T-helper 22 cell (primary cell): Measurements from ENCODE around the gene DPYSL3.
"Not testable (repeated sequence)": the region's sequence is repeated elsewhere in the genome, so short reads cannot be mapped to it uniquely, and the experiment has no call there.

Source experiments
- DNase-seq: peaks from one replicate; pipeline ENCODE4 v3.0.0-alpha.2; 2020; ENCODE audit warnings: low read depth

Gene DPYSL3

GRCh38 chr5:147369742-147370374 lies 140.0 kb downstream of the DPYSL3 start:
- DNase-seq, result no peak

- DNase-seq, result not testable (repeated sequence)
Measured at GRCh38 chr5:147367381-147367780, 142.5 kb downstream of the DPYSL3 start.

- no peak for DNase-seq
Measured at GRCh38 chr5:147361441-147362175, 148.3 kb downstream of the DPYSL3 start.

GRCh38 chr5:147360816-147361215 lies 149.1 kb downstream of the DPYSL3 start:
- DNase-seq, result no peak

GRCh38 chr5:147359581-147359980 lies 150.3 kb downstream of the DPYSL3 start:
- DNase-seq, result no peak

GRCh38 chr5:147359101-147359500 lies 150.8 kb downstream of the DPYSL3 start:
- DNase-seq, result no peak

GRCh38 chr5:147349241-147349640 lies 160.6 kb downstream of the DPYSL3 start:
- no peak for DNase-seq

DNA sequence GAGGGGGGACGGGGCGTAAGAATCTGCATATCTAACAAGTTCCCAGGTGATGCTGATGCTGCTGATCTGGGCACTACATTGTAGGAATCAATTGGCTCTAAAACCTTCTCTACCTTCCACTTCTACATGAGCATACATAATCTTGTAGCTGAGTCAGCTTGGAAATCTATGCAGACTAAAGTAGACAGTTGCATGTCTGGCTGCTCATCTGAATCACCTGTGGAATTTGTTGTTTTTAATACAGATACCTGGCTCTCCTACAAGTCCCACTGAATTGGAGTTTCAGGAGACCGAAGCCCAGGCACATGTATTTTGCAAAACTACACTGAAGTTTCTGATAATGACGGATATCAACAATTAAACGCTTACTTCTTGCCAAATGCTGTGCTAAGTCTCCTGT lies 161.4 kb downstream of the DPYSL3 start:
- no peak for DNase-seq

DNA sequence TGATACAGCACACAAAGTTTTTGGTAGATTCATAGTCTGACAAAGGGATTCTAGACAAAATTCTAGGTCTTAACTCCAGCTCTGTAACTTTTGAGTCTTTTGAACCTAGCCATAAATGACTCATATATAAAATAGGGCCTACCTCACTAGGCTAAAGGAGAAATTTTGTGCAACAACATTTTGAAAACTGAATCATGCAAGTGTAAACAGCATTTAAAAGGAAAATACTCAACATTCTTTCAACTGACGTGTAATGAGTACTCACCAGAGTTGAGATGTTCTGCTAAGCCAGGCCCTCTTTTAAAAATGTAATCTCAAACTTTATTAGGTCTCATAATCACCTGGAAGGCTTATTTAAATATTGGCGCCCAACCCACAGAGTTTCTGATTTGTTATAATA lies 161.8 kb downstream of the DPYSL3 start:
- no peak for DNase-seq

DNA sequence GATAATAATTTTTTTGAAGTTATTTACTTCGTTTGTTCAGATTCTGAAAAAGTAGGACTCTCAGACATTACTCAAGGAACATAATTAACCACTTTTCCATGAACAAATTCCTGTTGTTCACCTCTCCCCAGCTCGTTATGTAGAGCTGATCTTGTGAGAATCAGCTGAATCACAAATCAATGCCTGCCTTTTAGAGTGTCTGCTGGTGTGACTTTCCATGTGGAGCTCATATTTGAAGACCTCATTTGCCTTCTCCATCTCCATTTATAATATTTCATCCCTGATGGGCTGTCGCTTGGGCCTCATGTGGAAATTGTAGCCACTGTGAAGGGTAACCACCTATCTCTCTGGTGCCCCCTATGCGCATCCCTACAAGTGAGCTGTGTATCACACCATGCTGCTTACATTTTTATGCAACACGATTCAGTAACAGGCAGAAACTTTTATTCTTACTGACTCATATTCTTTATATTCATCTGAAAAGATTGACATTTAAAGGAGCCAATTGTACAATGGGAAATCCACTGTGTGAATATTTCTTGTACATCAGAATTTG lies 163.8 kb downstream of the DPYSL3 start:
- no peak for DNase-seq

GRCh38 chr5:147344861-147345260 lies 165.0 kb downstream of the DPYSL3 start:
- no peak for DNase-seq

- DNase-seq, result no peak
Measured at GRCh38 chr5:147341345-147341744, 168.5 kb downstream of the DPYSL3 start.

DNA sequence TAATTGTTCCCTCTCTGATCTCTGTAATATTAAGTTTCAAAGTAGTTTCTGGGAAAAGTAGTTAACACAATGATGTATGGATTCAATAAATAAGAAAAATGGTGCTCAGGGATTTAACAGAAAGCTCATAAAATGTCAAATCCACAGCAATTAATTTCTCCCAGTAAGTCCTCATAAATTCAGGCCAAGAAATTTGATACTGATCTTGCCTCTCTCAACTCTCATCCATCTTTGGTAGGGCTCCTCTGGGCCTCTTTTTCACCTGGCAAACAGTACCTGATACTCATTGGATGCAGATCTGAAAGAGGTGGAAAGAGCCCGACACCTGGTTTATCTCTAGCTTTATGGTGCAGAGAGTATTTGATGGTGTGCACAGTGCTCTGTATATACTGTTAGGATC lies 168.9 kb downstream of the DPYSL3 start:
- DNase-seq, result no peak
